RWPE2 (cell line): ENCODE measurements around the gene DNASE1L1.
"Not testable (repeated sequence)": the region's sequence is repeated elsewhere in the genome, so short reads cannot be mapped to it uniquely, and the experiment has no call there.

Experiments
- ATAC-seq: fragments of 200-7000 bp; cut with Tn5 transposase; 3 replicates; pipeline ENCODE4 v1.9.1; 2021; ENCODE audit warnings: low read depth
- DNase-seq: peaks from one replicate; pipeline ENCODE4 v3.0.0-alpha.2; 2020; ENCODE audit warnings: low spot score
- H3K27ac ChIP-seq: fragments of 450-650 bp; 2 replicates; pipeline ENCODE4 v1.5.1; 2017; ENCODE audit warnings: mild to moderate bottlenecking; ENCODE audit not compliant: poor library complexity, severe bottlenecking
- H3K27me3 ChIP-seq: fragments of 250-450 bp; sonication (Bioruptor Pico); 2 replicates; pipeline ENCODE4 v1.5.1; 2021; ENCODE audit warnings: mild to moderate bottlenecking, moderate library complexity; ENCODE audit not compliant: insufficient read depth, poor library complexity, severe bottlenecking
- H3K36me3 ChIP-seq: fragments of 250-450 bp; sonication (Bioruptor Pico); 2 replicates; pipeline ENCODE4 v1.5.1; 2020; ENCODE audit warnings: low read depth, mild to moderate bottlenecking, moderate library complexity
- H3K4me1 ChIP-seq: fragments of 250-450 bp; sonication (Bioruptor Pico); 2 replicates; pipeline ENCODE4 v1.5.1; 2021; ENCODE audit warnings: mild to moderate bottlenecking, moderate library complexity; ENCODE audit not compliant: insufficient read depth, poor library complexity, severe bottlenecking
- H3K4me3 ChIP-seq: fragments of 250-450 bp; sonication (Bioruptor Pico); 2 replicates; pipeline ENCODE4 v1.5.1; 2021; ENCODE audit warnings: mild to moderate bottlenecking, moderate library complexity; ENCODE audit not compliant: severe bottlenecking
- H3K9me3 ChIP-seq: fragments of 250-450 bp; sonication (Bioruptor Pico); 2 replicates; pipeline ENCODE4 v1.5.1; 2021; ENCODE audit warnings: mild to moderate bottlenecking, moderate library complexity; ENCODE audit not compliant: severe bottlenecking
- TF ChIP-seq, protein P1 (sequence below): fragments of 450-650 bp; IDR thresholded peaks from one replicate; pipeline ENCODE4 v1.5.1; 2017; ENCODE audit warnings: mild to moderate bottlenecking, moderate library complexity; ENCODE audit not compliant: poor library complexity, severe bottlenecking

The DNASE1L1 gene

DNA sequence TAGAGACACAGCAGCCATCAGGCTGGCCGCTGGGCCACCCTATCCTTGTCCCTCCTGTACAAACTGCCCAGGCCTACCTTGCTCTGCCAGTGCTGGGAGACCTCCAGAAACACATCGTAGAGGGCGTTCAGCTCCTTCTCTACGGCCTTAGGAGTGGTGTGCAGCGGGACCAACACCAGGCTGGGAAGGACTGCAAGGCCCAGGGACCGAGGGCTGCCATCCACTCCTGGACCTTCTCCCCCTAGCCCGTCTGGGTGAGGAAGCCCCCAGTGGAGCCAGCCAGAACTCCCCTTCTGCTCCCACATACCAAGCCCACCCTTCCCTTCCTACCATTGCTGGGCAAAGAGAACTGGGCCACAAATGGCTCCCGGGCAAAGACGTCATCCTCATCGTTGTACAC lies 5.9 kb downstream of the DNASE1L1 start:
- H3K27me3 ChIP-seq = no peaks in the 10 kb centered on the region
- H3K4me3 ChIP-seq = no peak overlapping the region
- ATAC-seq = no peak
- no peak for DNase-seq
- TF ChIP-seq, protein P1, sequence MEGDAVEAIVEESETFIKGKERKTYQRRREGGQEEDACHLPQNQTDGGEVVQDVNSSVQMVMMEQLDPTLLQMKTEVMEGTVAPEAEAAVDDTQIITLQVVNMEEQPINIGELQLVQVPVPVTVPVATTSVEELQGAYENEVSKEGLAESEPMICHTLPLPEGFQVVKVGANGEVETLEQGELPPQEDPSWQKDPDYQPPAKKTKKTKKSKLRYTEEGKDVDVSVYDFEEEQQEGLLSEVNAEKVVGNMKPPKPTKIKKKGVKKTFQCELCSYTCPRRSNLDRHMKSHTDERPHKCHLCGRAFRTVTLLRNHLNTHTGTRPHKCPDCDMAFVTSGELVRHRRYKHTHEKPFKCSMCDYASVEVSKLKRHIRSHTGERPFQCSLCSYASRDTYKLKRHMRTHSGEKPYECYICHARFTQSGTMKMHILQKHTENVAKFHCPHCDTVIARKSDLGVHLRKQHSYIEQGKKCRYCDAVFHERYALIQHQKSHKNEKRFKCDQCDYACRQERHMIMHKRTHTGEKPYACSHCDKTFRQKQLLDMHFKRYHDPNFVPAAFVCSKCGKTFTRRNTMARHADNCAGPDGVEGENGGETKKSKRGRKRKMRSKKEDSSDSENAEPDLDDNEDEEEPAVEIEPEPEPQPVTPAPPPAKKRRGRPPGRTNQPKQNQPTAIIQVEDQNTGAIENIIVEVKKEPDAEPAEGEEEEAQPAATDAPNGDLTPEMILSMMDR = no peak
- no peak overlapping the region for H3K27ac ChIP-seq
- H3K9me3 ChIP-seq = no peaks in the 10 kb centered on the region
- no peaks in the 10 kb centered on the region for H3K4me1 ChIP-seq
- peaks cover 38% of the 10 kb centered on the region for H3K36me3 ChIP-seq

DNA sequence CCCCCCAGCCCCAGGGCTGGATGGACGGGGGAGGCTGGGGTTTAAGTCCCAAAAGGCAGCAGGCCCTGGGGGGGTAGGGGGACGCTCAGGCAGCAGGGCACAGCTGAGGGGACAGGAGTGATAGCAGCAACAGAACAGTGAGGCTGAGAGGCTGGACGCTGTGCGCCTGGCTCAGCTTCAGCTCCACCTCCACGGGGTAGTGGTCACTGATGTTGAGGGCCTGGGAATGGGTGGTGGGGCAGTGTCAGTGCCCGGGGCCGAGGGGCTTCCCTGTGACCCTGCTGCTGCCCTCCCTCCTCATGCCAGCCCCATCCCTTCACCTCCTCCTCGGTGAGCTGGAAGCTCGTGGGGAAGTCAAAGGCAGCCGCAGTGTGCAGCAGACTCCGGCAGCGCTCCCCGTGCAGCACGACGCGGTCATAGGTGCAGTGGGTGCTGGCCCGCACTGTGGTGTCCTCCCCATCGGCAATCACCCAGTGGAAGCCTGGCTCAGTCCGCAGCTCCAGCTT lies 6.4 kb downstream of the DNASE1L1 start:
- peaks cover 38% of the 10 kb centered on the region for H3K36me3 ChIP-seq
- H3K4me1 ChIP-seq = no peaks in the 10 kb centered on the region
- TF ChIP-seq, protein P1 = no peak
- DNase-seq (no peak), ATAC-seq (peak; percentile 5; the same call in 1 of the 3 replicates)
- H3K27me3 ChIP-seq = no peaks in the 10 kb centered on the region
- H3K9me3 ChIP-seq = no peaks in the 10 kb centered on the region
- no peak overlapping the region for H3K27ac ChIP-seq
- H3K4me3 ChIP-seq = no peak overlapping the region

DNA sequence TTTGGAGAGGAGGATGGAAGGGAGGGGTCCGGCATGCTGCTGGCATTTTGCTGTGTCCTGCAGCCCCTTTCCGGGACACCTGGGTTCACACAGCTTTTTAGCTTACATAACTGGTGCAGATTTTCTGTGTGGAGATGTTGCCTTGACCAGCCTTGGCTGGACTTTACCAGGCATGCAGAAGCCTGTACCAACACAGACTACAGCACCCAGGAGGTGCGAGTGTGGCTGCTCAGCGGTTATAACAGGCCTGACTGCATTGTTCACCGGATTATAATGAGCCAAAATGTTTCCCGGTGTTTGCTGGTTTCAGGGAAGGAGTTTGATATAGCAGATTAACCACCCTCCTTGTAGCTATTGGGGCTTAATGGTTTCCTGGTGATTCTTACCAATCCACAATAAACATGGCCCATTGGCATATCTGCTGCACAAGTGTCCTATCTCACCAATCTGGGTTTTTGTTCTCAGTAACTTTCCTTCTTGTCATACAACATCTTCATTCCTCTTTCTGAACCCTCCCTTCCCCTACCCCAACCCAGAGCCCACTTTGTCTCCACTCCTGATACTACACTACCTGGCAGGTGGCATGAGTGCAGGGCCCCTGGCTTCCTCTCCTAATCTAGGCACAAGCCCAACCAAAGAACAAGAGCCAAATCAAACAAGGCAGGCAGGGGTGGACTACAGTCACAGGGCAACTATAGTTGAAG lies 7.0 kb downstream of the DNASE1L1 start:
- Histone ChIP-seq H3K4me1 (no peaks in the 10 kb centered on the region), H3K27ac (peak overlapping the region; percentile 93), H3K36me3 (peaks cover 38% of the 10 kb centered on the region), H3K4me3 (no peak overlapping the region), H3K27me3 (no peaks in the 10 kb centered on the region), H3K9me3 (no peaks in the 10 kb centered on the region)
- DNase-seq = no peak
- TF ChIP-seq, protein P1 = no peak
- peak; percentile 31 for ATAC-seq

DNA sequence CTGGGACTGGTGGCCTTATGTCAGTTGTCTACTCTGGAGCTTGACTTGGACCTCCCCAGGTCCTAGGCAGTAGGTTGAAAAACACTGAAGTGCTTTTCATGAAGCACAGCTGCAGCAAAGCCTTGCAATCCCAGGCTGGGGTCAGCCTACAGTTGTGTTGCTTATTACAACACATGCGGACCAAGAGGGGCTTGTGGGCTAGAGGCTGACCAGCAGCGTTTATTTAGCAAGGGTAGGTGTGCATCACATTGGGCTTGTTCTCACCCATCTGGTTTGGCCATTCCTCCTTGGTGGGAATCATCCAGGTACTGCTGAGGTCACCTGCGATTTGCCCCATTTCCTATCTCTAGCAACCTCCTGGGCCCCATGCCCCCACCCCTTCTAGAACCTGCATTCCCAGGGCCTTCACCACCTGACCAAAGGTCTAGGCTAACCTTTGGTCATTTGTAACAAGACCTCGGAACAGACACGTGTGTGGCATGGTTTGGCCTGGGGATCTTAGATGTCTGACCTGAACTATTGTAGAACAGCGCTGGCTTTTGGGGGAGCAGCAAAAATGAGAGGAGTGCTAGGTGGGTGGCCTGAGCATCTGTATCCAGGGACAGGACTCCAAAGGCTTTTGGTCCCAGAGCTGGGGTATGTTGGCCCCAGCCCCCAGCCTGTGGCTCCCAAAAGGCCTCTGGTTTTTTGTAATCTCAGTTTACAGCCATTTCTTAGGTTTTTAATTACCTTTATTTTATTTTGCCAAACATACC lies 7.8 kb downstream of the DNASE1L1 start:
- ATAC-seq (peak; percentile 33), DNase-seq (no peak)
- peak overlapping the region; percentile 93 for H3K27ac ChIP-seq
- H3K4me3 ChIP-seq = no peak overlapping the region
- H3K4me1 ChIP-seq = no peaks in the 10 kb centered on the region
- H3K36me3 ChIP-seq = peaks cover 38% of the 10 kb centered on the region
- H3K27me3 ChIP-seq = no peaks in the 10 kb centered on the region
- TF ChIP-seq, protein P1 = no peak
- H3K9me3 ChIP-seq = no peaks in the 10 kb centered on the region

DNA sequence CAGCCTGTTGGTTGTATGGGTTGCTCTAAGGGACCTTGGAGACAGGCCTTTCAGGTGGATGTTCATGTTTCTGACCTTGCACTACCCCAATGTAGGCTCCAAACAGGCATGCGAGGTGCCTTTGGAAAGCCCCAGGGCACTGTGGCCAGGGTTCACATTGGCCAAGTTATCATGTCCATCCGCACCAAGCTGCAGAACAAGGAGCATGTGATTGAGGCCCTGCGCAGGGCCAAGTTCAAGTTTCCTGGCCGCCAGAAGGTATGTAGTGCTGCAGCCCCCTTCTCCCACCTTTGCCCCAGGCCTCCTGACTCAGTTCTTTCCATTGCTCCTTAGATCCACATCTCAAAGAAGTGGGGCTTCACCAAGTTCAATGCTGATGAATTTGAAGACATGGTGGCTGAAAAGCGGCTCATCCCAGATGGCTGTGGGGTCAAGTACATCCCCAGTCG lies 8.7 kb downstream of the DNASE1L1 start:
- not testable (repeated sequence) for H3K4me1 ChIP-seq, H3K4me3 ChIP-seq, H3K27me3 ChIP-seq, H3K9me3 ChIP-seq, DNase-seq, ATAC-seq
- H3K27ac ChIP-seq = peak overlapping the region; percentile 93
- peaks cover 38% of the 10 kb centered on the region for H3K36me3 ChIP-seq
